Astrocyte (in vitro differentiated cells and primary cell): ENCODE data around the gene POLD2.

ENCODE experiments used
- EZH2 ChIP-seq: IDR thresholded peaks from 2 replicates; pipeline ENCODE4 v1.6.1; 2012; ENCODE audit warnings: mild to moderate bottlenecking, low read length, inconsistent platforms; ENCODE audit not compliant: insufficient read depth
- TF ChIP-seq, protein P1 (sequence below): IDR thresholded peaks from 2 replicates; pipeline ENCODE4 v1.5.1; 2011; ENCODE audit warnings: low read depth, mild to moderate bottlenecking, inconsistent platforms, low read length, moderate library complexity; ENCODE audit not compliant: insufficient read depth

DNA sequence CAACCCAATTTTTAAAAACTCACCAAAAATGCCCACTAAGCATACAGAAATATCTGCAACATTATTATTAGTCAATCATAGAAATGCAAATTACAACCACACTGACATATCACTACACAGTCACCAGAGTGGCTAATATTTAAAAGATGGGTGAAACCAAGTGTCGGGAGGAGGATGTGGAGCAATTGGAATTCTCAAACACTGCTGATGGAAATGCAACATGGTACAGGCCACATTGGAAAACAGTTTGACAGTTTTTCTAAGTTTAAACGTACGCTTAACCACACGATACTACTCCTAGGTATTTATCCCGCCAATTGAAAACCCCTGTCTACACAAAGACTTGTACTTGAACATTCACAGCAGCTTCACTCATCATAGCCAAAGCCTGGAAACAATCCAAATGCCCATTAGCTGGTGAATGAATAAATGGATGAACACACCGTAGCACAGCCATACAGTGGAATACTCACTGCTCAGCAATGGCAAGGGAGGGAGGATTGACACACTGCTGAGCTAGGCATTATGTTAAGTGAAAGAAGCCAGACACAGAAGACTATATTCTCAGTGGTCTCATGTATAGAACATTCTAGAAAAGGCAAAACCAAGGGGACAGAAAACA is 49.6 kb upstream of the POLD2 start:
- TF ChIP-seq, protein P1, sequence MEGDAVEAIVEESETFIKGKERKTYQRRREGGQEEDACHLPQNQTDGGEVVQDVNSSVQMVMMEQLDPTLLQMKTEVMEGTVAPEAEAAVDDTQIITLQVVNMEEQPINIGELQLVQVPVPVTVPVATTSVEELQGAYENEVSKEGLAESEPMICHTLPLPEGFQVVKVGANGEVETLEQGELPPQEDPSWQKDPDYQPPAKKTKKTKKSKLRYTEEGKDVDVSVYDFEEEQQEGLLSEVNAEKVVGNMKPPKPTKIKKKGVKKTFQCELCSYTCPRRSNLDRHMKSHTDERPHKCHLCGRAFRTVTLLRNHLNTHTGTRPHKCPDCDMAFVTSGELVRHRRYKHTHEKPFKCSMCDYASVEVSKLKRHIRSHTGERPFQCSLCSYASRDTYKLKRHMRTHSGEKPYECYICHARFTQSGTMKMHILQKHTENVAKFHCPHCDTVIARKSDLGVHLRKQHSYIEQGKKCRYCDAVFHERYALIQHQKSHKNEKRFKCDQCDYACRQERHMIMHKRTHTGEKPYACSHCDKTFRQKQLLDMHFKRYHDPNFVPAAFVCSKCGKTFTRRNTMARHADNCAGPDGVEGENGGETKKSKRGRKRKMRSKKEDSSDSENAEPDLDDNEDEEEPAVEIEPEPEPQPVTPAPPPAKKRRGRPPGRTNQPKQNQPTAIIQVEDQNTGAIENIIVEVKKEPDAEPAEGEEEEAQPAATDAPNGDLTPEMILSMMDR: no peak
- no peak for TF ChIP-seq EZH2
